ENCODE measurements around the gene LRMDA. TPM values are rescaled to one million over a fixed set of nuclear protein-coding genes. Genes with fewer than 3 reads are reported as not detected.

The LRMDA gene
- total and polyA plus RNA-seq, 2 of the 8 experiments (the other 6 are each of a cell fraction or from before 2014, with no cell fraction given) = 0.86 to 2.8 TPM

DNA sequence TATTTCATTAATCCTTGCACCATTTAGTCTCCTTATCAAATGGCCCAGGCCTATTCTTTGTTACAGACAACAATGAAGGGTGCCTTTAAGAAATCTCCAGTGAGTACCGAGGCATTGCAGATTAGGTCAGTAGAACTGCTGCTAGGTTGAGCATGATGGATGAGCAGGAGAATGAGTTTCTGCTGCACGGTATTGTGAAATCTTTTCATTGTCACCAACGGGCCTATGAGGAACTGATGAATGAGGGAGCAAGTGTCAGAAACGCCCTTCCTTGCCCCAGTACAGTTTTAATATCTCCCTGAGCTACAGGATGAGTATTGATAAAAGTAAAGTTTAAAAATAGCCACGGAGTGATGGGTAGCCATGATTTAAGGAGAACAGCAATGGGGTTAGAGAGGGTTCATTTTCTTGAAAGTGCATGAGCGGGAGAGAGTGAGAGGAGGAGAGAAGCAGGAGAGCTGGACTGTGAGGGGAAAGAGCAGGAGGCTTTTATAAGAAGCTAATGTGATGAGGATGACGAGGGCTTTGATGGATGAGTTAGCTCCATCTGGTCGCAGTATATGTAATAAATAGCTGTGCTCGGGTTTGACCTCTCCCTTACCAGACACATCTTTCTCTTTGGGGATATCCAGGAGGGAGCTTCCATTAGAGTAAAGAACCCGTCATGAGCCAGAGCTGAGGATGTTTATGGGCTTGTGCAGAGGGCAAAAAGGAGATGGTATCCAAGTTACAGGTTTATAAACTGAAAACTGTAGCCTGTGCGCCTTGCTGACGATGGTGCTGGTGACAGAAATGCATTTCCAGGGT lies 526.1 kb downstream of the LRMDA start (continued):
- TF ChIP-seq, protein P1, sequence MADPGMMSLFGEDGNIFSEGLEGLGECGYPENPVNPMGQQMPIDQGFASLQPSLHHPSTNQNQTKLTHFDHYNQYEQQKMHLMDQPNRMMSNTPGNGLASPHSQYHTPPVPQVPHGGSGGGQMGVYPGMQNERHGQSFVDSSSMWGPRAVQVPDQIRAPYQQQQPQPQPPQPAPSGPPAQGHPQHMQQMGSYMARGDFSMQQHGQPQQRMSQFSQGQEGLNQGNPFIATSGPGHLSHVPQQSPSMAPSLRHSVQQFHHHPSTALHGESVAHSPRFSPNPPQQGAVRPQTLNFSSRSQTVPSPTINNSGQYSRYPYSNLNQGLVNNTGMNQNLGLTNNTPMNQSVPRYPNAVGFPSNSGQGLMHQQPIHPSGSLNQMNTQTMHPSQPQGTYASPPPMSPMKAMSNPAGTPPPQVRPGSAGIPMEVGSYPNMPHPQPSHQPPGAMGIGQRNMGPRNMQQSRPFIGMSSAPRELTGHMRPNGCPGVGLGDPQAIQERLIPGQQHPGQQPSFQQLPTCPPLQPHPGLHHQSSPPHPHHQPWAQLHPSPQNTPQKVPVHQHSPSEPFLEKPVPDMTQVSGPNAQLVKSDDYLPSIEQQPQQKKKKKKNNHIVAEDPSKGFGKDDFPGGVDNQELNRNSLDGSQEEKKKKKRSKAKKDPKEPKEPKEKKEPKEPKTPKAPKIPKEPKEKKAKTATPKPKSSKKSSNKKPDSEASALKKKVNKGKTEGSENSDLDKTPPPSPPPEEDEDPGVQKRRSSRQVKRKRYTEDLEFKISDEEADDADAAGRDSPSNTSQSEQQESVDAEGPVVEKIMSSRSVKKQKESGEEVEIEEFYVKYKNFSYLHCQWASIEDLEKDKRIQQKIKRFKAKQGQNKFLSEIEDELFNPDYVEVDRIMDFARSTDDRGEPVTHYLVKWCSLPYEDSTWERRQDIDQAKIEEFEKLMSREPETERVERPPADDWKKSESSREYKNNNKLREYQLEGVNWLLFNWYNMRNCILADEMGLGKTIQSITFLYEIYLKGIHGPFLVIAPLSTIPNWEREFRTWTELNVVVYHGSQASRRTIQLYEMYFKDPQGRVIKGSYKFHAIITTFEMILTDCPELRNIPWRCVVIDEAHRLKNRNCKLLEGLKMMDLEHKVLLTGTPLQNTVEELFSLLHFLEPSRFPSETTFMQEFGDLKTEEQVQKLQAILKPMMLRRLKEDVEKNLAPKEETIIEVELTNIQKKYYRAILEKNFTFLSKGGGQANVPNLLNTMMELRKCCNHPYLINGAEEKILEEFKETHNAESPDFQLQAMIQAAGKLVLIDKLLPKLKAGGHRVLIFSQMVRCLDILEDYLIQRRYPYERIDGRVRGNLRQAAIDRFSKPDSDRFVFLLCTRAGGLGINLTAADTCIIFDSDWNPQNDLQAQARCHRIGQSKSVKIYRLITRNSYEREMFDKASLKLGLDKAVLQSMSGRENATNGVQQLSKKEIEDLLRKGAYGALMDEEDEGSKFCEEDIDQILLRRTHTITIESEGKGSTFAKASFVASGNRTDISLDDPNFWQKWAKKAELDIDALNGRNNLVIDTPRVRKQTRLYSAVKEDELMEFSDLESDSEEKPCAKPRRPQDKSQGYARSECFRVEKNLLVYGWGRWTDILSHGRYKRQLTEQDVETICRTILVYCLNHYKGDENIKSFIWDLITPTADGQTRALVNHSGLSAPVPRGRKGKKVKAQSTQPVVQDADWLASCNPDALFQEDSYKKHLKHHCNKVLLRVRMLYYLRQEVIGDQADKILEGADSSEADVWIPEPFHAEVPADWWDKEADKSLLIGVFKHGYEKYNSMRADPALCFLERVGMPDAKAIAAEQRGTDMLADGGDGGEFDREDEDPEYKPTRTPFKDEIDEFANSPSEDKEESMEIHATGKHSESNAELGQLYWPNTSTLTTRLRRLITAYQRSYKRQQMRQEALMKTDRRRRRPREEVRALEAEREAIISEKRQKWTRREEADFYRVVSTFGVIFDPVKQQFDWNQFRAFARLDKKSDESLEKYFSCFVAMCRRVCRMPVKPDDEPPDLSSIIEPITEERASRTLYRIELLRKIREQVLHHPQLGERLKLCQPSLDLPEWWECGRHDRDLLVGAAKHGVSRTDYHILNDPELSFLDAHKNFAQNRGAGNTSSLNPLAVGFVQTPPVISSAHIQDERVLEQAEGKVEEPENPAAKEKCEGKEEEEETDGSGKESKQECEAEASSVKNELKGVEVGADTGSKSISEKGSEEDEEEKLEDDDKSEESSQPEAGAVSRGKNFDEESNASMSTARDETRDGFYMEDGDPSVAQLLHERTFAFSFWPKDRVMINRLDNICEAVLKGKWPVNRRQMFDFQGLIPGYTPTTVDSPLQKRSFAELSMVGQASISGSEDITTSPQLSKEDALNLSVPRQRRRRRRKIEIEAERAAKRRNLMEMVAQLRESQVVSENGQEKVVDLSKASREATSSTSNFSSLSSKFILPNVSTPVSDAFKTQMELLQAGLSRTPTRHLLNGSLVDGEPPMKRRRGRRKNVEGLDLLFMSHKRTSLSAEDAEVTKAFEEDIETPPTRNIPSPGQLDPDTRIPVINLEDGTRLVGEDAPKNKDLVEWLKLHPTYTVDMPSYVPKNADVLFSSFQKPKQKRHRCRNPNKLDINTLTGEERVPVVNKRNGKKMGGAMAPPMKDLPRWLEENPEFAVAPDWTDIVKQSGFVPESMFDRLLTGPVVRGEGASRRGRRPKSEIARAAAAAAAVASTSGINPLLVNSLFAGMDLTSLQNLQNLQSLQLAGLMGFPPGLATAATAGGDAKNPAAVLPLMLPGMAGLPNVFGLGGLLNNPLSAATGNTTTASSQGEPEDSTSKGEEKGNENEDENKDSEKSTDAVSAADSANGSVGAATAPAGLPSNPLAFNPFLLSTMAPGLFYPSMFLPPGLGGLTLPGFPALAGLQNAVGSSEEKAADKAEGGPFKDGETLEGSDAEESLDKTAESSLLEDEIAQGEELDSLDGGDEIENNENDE (IDR thresholded peaks at IDR 0.05; ENCODE audit: insufficient replicate concordance, low read length) = no peak
- TF ChIP-seq GABPA (IDR thresholded peaks at IDR 0.05; ENCODE audit: borderline replicate concordance, insufficient read depth, low read length) = no peak
